H9 (cell line): ENCODE data around the gene SRF. TPM values are rescaled to one million over a fixed set of nuclear protein-coding genes. Genes with fewer than 3 reads are reported as not detected.

Experiments used
- DNase-seq: peaks from one replicate; pipeline ENCODE4 v3.0.0-alpha.2; 2017
- H2AFZ ChIP-seq: one replicate; pipeline ENCODE4 v1.6.1; 2013; ENCODE audit warnings: mild to moderate bottlenecking, low read length, control low read depth, moderate library complexity
- H2AK5ac ChIP-seq: 2 replicates; pipeline ENCODE4 v1.6.1; 2013; ENCODE audit warnings: low read length, control low read depth, mixed read lengths; ENCODE audit not compliant: insufficient read length
- H2BK120ac ChIP-seq: one replicate; pipeline ENCODE4 v1.6.1; 2013; ENCODE audit warnings: low read depth, mild to moderate bottlenecking, low read length, control low read depth, inconsistent platforms; ENCODE audit not compliant: poor library complexity, severe bottlenecking
- H2BK12ac ChIP-seq: 2 replicates; pipeline ENCODE4 v1.6.1; 2013; ENCODE audit warnings: low read length, control low read depth, mixed read lengths, low read depth; ENCODE audit not compliant: insufficient read length
- H2BK15ac ChIP-seq: 2 replicates; pipeline ENCODE4 v1.6.1; 2013; ENCODE audit warnings: low read depth, low read length, control low read depth
- H2BK20ac ChIP-seq: one replicate; pipeline ENCODE4 v1.6.1; 2013; ENCODE audit warnings: low read depth, mild to moderate bottlenecking, low read length, control low read depth, inconsistent platforms; ENCODE audit not compliant: poor library complexity, severe bottlenecking
- H2BK5ac ChIP-seq: 2 replicates; pipeline ENCODE4 v1.6.1; 2013; ENCODE audit warnings: low read length, control low read depth, mixed read lengths; ENCODE audit not compliant: insufficient read length
- H3K14ac ChIP-seq: 2 replicates; pipeline ENCODE4 v1.6.1; 2013; ENCODE audit warnings: low read length, control low read depth; ENCODE audit not compliant: insufficient read depth
- H3K18ac ChIP-seq: 2 replicates; pipeline ENCODE4 v1.6.1; 2013; ENCODE audit warnings: low read depth, mild to moderate bottlenecking, mixed read lengths, low read length, control low read depth; ENCODE audit not compliant: insufficient read length
- H3K23ac ChIP-seq: 2 replicates; pipeline ENCODE4 v1.6.1; 2013; ENCODE audit warnings: low read length, control low read depth, mixed read lengths, low read depth; ENCODE audit not compliant: insufficient read length
- H3K23me2 ChIP-seq: 2 replicates; pipeline ENCODE4 v1.6.1; 2013; ENCODE audit warnings: low read depth, mild to moderate bottlenecking, mixed read lengths, low read length, control low read depth; ENCODE audit not compliant: insufficient read length, poor library complexity, severe bottlenecking
- H3K27ac ChIP-seq: 2 replicates; pipeline ENCODE4 v1.5.1; 2013; ENCODE audit warnings: low read length, control low read depth, mixed read lengths, low read depth; ENCODE audit not compliant: insufficient read length
- H3K27me3 ChIP-seq: 2 replicates; pipeline ENCODE4 v1.6.1; 2013; ENCODE audit warnings: low read length, control low read depth, inconsistent platforms; ENCODE audit not compliant: insufficient read depth
- H3K4ac ChIP-seq: 2 replicates; pipeline ENCODE4 v1.6.1; 2013; ENCODE audit warnings: low read depth, mild to moderate bottlenecking, control low read depth, inconsistent platforms, low read length, moderate library complexity
- H3K4me1 ChIP-seq: 2 replicates; pipeline ENCODE4 v1.6.1; 2013; ENCODE audit warnings: low read length, control low read depth, inconsistent platforms; ENCODE audit not compliant: insufficient read depth
- H3K4me2 ChIP-seq: 2 replicates; pipeline ENCODE4 v1.6.1; 2013; ENCODE audit warnings: low read length, control low read depth, mixed read lengths; ENCODE audit not compliant: insufficient read length, insufficient read depth
- H3K56ac ChIP-seq: 2 replicates; pipeline ENCODE4 v1.6.1; 2013; ENCODE audit warnings: low read depth, mild to moderate bottlenecking, mixed read lengths, low read length, control low read depth; ENCODE audit not compliant: insufficient read length
- H3K79me1 ChIP-seq: 2 replicates; pipeline ENCODE4 v1.6.1; 2013; ENCODE audit warnings: low read depth, mild to moderate bottlenecking, moderate library complexity, low read length, control low read depth, inconsistent platforms; ENCODE audit not compliant: insufficient read depth, poor library complexity, severe bottlenecking
- H3K79me2 ChIP-seq: 2 replicates; pipeline ENCODE4 v1.6.1; 2013; ENCODE audit warnings: low read length, control low read depth, inconsistent platforms; ENCODE audit not compliant: insufficient read depth
- H3K9ac ChIP-seq: 2 replicates; pipeline ENCODE4 v1.6.1; 2013; ENCODE audit warnings: low read length, control low read depth, mixed read lengths; ENCODE audit not compliant: insufficient read length; ENCODE audit errors: extremely low read depth
- H3K9me3 ChIP-seq: one replicate; pipeline ENCODE4 v1.6.1; 2013; ENCODE audit warnings: low read depth, low read length, inconsistent platforms; ENCODE audit not compliant: control insufficient read depth
- H3T11ph ChIP-seq: one replicate; pipeline ENCODE4 v1.6.1; 2013; ENCODE audit warnings: mild to moderate bottlenecking, low read length, control low read depth, inconsistent platforms
- H4K20me1 ChIP-seq: one replicate; pipeline ENCODE4 v1.6.1; 2013; ENCODE audit not compliant: control insufficient read depth, insufficient read length, insufficient read depth
- H4K5ac ChIP-seq: 2 replicates; pipeline ENCODE4 v1.6.1; 2013; ENCODE audit warnings: low read depth, mild to moderate bottlenecking, mixed read lengths, low read length, control low read depth; ENCODE audit not compliant: insufficient read length
- H4K8ac ChIP-seq: replicated peaks from 2 replicates; pipeline ENCODE4 v1.6.1; 2013; ENCODE audit warnings: low read length, control low read depth, mixed read lengths, low read depth; ENCODE audit not compliant: insufficient read length
- H4K91ac ChIP-seq: 2 replicates; pipeline ENCODE4 v1.6.1; 2013; ENCODE audit warnings: low read depth, mild to moderate bottlenecking, moderate library complexity, mixed read lengths, low read length, control low read depth; ENCODE audit not compliant: insufficient read length
- H3K27ac Mint-ChIP-seq, 3 experiments: 2 replicates in 2 of 3; 3 replicates in 1 of 3; pipeline ENCODE4 v1.8.0; 2020 to 2021; ENCODE audit warnings: mixed read lengths in 3 of 3, mild to moderate bottlenecking in 1 of 3, moderate library complexity in 1 of 3
- H3K27me3 Mint-ChIP-seq: 2 replicates; pipeline ENCODE4 v1.8.0; 2021; ENCODE audit warnings: low read depth, mild to moderate bottlenecking, moderate library complexity, mixed read lengths
- H3K36me3 Mint-ChIP-seq, 3 experiments: 2 replicates in 2 of 3; 3 replicates in 1 of 3; pipeline ENCODE4 v1.8.0; 2020 to 2021; ENCODE audit warnings: low read depth in 3 of 3, mixed read lengths in 3 of 3; ENCODE audit not compliant: insufficient read depth in 1 of 3
- H3K4me1 Mint-ChIP-seq, 2 experiments: 2 replicates each; pipeline ENCODE4 v1.8.0; 2020; ENCODE audit warnings: mixed read lengths in 2 of 2
- H3K4me3 Mint-ChIP-seq, 2 experiments: 2 replicates in 1 of 2; 3 replicates in 1 of 2; pipeline ENCODE4 v1.8.0; 2020 to 2021; ENCODE audit warnings: mild to moderate bottlenecking in 2 of 2, mixed read lengths in 2 of 2, moderate library complexity in 1 of 2
- H3K9me3 Mint-ChIP-seq, 2 experiments: 2 replicates in 1 of 2; 3 replicates in 1 of 2; pipeline ENCODE4 v1.8.0; 2020; ENCODE audit warnings: mild to moderate bottlenecking in 2 of 2, mixed read lengths in 2 of 2, moderate library complexity in 1 of 2
- WGBS: extraction: QIAGEN DNeasy Blood & Tissue Kit; methylation state at CpG from one replicate; pipeline ENCODE4 v1.1.7; 2013; ENCODE audit warnings: missing lambda C conversion rate, low lambda C conversion rate, mixed read lengths; ENCODE audit not compliant: insufficient read length; ENCODE audit errors: extremely low coverage; 5-methylcytosine and 5-hydroxymethylcytosine counted together
- total RNA-seq: library from RNA; stranded (reverse); gene quantifications from 2 replicates; pipeline ENCODE4 v1.2.1, GENCODE V29; 2021
- TF ChIP-seq, protein P1 (sequence below): fragments of 200-600 bp; sonication (generic); conservative IDR thresholded peaks from 3 replicates; pipeline ENCODE4 v1.8.0; 2021; ENCODE audit warnings: antibody characterized with exemption, mild to moderate bottlenecking

SRF gene
- total RNA-seq, 1 experiment from 2014 or later = 57.5 TPM

DNA sequence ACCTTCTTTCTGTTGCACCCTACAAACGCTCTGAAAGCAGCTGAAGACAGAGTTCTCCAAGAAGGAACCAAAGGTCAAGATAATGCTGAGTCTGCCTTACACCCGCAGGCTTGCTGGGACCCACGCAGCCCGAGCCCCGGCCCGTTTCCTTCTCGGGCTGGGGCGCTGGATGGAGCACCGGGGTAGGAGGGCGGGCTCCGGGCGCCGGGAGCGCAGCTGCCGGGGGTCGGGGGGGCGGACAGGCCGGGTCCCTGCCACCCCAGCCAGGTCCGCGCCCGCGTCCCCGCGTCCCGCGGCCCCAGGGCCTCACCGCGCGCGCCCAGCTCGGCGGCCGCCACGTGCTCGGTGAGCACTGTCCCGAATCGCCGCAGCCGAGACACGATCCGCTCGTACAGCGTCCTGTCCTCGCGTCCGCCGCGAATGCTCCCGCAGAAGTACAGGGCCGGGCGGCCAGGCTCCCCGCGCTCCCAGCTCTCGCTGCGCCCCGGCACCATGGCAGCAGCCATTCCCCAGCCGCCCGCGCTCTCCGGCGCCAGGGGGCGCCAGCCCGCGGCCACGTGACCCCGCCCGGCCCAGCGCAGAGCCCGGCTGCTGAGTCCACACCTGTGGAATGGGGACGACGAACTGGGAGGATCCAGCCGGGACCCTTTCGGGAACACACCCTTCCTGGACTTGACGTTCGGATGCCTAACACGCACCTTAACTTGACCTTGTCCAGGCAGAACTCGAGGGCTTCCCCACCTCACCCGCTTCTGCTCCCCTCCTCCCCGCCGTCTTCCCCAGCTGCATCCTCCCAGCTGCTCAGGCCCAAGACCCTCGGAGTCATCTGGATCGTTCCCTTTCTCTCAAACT lies 58.1 kb downstream of the SRF start, which contains the start of gene DNPH1:
Gene DNPH1 (minus strand): TSS at position 531 of the 852 bp plus-strand sequence. CDS start 25 bp downstream, at position 506.
- no peak within 1 kb of the TSS for H3K4ac ChIP-seq
- H3K9me3 ChIP-seq = no peaks in the 10 kb centered on the region
- H2BK12ac ChIP-seq = no peak within 1 kb of the TSS
- WGBS = no CpG with 5 or more reads among the region's 82 CpGs
- H3K27me3 Mint-ChIP-seq = peaks cover 36% of the 10 kb centered on the region
- H2AFZ ChIP-seq = no peak within 1 kb of the TSS
- 0 out of 2 replicates have a peak, but pooled peaks cover 3% of the 10 kb centered on the region for H3K4me1 ChIP-seq
- H3K4me3 Mint-ChIP-seq = peak within 1 kb of the TSS; percentile 70 to 84
- H2AK5ac ChIP-seq = no peak within 1 kb of the TSS
- no peak within 1 kb of the TSS for H2BK120ac ChIP-seq
- peaks cover 11% of the 10 kb centered on the region in 2 experiments for H3K4me1 Mint-ChIP-seq
- TF ChIP-seq, protein P1, sequence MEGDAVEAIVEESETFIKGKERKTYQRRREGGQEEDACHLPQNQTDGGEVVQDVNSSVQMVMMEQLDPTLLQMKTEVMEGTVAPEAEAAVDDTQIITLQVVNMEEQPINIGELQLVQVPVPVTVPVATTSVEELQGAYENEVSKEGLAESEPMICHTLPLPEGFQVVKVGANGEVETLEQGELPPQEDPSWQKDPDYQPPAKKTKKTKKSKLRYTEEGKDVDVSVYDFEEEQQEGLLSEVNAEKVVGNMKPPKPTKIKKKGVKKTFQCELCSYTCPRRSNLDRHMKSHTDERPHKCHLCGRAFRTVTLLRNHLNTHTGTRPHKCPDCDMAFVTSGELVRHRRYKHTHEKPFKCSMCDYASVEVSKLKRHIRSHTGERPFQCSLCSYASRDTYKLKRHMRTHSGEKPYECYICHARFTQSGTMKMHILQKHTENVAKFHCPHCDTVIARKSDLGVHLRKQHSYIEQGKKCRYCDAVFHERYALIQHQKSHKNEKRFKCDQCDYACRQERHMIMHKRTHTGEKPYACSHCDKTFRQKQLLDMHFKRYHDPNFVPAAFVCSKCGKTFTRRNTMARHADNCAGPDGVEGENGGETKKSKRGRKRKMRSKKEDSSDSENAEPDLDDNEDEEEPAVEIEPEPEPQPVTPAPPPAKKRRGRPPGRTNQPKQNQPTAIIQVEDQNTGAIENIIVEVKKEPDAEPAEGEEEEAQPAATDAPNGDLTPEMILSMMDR = peak; percentile 97
- H2BK5ac ChIP-seq = no peak within 1 kb of the TSS
- H3K27me3 ChIP-seq = peaks cover 6% of the 10 kb centered on the region; the same call in 1 of the 2 replicates
- no peaks in the 10 kb centered on the region for H3K9me3 Mint-ChIP-seq
- no peaks in the 10 kb centered on the region for H4K20me1 ChIP-seq
- no peak within 1 kb of the TSS for H3K56ac ChIP-seq
- no peaks in the 10 kb centered on the region for H3K79me1 ChIP-seq
- H4K91ac ChIP-seq = no peak within 1 kb of the TSS
- H3K9ac ChIP-seq = peak within 1 kb of the TSS; percentile 61
- H3K23me2 ChIP-seq = no peaks in the 10 kb centered on the region
- H3K27ac Mint-ChIP-seq = no peak within 1 kb of the TSS
- peak within 1 kb of the TSS; percentile 32 for H3K4me2 ChIP-seq
- peak; percentile 86 for DNase-seq
- H3K14ac ChIP-seq = peak within 1 kb of the TSS; percentile 87
- H4K5ac ChIP-seq = no peak within 1 kb of the TSS
- H4K8ac ChIP-seq = no peak within 1 kb of the TSS
- H2BK20ac ChIP-seq = no peak within 1 kb of the TSS
- H2BK15ac ChIP-seq = no peak within 1 kb of the TSS
- H3K27ac ChIP-seq = no peak within 1 kb of the TSS
- H3K23ac ChIP-seq = no peak within 1 kb of the TSS
- H3T11ph ChIP-seq = no peak within 1 kb of the TSS
- peak within 1 kb of the TSS; percentile 85 for H3K18ac ChIP-seq
- peaks cover 7 to 22% (median 19%) of the 10 kb centered on the region in 3 experiments for H3K36me3 Mint-ChIP-seq
- H3K79me2 ChIP-seq = no peaks in the 10 kb centered on the region
